BLaER1 treated with 17β-estradiol and CSF1 and Interleukin-3, amounts not matched to agents 10 nM and 100 nM (cell line): ENCODE data around the gene ZSCAN1.

Experiments
- H3K27ac ChIP-seq, 11 experiments: shearing (Covaris generic); formaldehyde crosslinking; 2 replicates each; pipeline ENCODE4 v1.8.1; 2022
- H3K27me3 ChIP-seq, 11 experiments: shearing (Covaris generic); formaldehyde crosslinking; 2 replicates each; pipeline ENCODE4 v1.8.1; 2022
- H3K36me3 ChIP-seq, 11 experiments: shearing (Covaris generic); formaldehyde crosslinking; 2 replicates each; pipeline ENCODE4 v1.8.1; 2022
- H3K4me1 ChIP-seq, 10 experiments: shearing (Covaris generic); formaldehyde crosslinking; 2 replicates each; pipeline ENCODE4 v1.8.1; 2022
- H3K4me2 ChIP-seq, 11 experiments: shearing (Covaris generic); formaldehyde crosslinking; 2 replicates each; pipeline ENCODE4 v1.8.1; 2022
- H3K4me3 ChIP-seq, 10 experiments: shearing (Covaris generic); formaldehyde crosslinking; 2 replicates each; pipeline ENCODE4 v1.8.1; 2022
- H3K9ac ChIP-seq, 11 experiments: shearing (Covaris generic); formaldehyde crosslinking; 2 replicates each; pipeline ENCODE4 v1.8.1; 2022
- H3K9me3 ChIP-seq, 11 experiments: shearing (Covaris generic); formaldehyde crosslinking; replicated peaks in 1 of 11; 2 replicates each; pipeline ENCODE4 v1.8.1; 2022
- H4K20me1 ChIP-seq, 11 experiments: shearing (Covaris generic); formaldehyde crosslinking; 2 replicates each; pipeline ENCODE4 v1.8.1; 2022
- Cebpa-rat ChIP-seq, 11 experiments: shearing (Covaris generic); IDR thresholded peaks; 2 replicates each; pipeline ENCODE4 v1.8.1; 2022

The ZSCAN1 gene

DNA sequence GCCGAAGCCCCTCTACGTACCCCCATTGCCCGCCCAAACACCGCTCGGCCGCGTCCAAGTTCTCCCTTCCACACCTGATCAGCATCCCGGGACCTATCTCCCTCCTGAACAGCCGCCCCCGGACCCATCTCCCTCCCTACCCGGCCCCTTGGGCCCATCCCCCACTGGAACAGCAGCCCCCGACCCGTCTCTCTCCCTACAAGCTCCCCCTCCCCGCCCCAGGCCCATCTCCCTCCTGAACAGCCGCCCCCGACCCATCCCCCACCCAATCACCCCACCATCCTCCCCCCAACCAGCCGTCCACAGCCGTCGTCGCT lies 610 bp downstream of the ZSCAN1 start:
- Histone ChIP-seq H3K9ac (peak overlapping the region; percentile 81 to 93 (median 88)), H4K20me1 (no peaks in the 10 kb centered on the region), H3K27ac (peak overlapping the region; percentile 77 to 94 (median 86)), H3K9me3 (peaks cover 0 to 9% (median 0%) of the 10 kb centered on the region in 11 experiments; a peak in 6 of 22 replicates), H3K4me2 (peak overlapping the region; percentile 65 to 83 (median 74); a peak in 20 of 22 replicates), H3K27me3 (no peaks in the 10 kb centered on the region), H3K36me3 (peaks cover 0 to 4% (median 0%) of the 10 kb centered on the region in 11 experiments; a peak in 2 of 22 replicates), H3K4me1 (peaks cover 4 to 31% (median 20%) of the 10 kb centered on the region in 10 experiments; a peak in 18 of 20 replicates), H3K4me3 (peak overlapping the region; percentile 61 to 82 (median 73))
- TF ChIP-seq Cebpa-rat (IDR thresholded peaks at IDR 0.05): no peak

DNA sequence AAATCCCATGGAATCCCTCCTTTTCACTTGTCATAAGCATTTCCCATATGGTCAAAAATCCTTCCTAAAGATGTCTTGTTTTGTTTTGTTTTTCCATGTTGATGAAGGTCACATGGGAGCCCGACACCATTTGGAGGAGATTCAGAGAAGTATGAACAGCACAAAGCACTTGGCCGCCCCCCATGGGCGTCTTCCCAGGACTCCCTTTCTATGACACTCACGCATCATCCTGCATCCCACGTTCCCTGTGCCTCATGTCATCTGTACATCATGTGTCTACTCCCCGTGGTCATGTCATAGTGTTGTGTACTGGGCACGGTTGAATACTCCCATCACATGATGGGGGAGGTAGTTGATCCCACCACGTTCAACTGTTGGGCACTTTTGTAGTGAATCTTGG lies 2.0 kb downstream of the ZSCAN1 start:
- Histone ChIP-seq H3K27me3 (no peaks in the 10 kb centered on the region), H3K4me1 (peaks cover 4 to 30% (median 20%) of the 10 kb centered on the region in 10 experiments; a peak in 18 of 20 replicates), H3K4me2 (peak overlapping the region in 2 of 11 experiments; percentile 65 to 74; a peak in 2 of 22 replicates), H3K9me3 (peaks cover 10 to 19% (median 12%) of the 10 kb centered on the region in 11 experiments; a peak in 21 of 22 replicates), H3K36me3 (peaks cover 0 to 4% (median 0%) of the 10 kb centered on the region in 11 experiments; a peak in 2 of 22 replicates), H3K4me3 (no peak overlapping the region), H4K20me1 (no peaks in the 10 kb centered on the region), H3K27ac (no peak overlapping the region), H3K9ac (no peak overlapping the region)
- no peak for TF ChIP-seq Cebpa-rat (IDR thresholded peaks at IDR 0.05)

DNA sequence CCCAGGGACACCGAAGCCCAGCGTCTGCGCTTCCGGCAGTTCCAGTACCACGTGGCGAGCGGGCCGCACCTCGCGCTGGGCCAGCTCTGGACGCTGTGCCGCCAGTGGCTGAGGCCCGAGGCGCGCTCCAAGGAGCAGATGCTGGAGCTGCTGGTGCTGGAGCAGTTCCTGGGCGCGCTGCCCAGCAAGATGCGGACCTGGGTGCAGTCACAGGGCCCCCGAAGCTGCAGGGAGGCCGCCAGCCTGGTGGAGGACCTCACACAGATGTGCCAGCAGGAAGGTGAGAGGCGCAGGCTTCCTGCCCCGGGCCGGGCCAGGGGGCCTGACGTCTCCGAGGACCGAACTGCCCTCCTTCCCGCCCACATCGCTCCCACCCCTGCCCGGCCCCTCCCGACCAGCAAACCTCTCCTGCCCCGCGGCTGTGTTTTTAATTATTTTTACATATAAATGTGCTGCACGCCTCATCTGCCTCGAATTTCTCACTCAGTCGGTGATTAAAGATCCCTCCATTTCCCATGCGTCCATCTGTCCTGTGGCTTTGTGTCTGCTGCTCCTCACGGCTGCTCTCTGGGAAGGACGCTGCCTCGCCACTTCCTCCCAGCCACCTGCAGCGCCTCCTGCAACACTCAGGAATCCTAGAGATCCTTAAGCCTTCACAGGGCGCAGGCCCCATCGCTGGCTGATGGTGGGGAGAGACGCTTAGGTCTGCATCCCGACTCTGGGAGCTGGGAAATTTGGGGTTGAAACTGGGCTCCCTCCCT lies 4.3 kb downstream of the ZSCAN1 start:
- Histone ChIP-seq H4K20me1 (no peaks in the 10 kb centered on the region), H3K4me1 (peaks cover 3 to 29% (median 19%) of the 10 kb centered on the region in 10 experiments; a peak in 18 of 20 replicates), H3K9me3 (peaks cover 30 to 42% (median 33%) of the 10 kb centered on the region in 11 experiments), H3K9ac (peak overlapping the region in 3 of 11 experiments; percentile 18 to 27 (median 23); a peak in 3 of 22 replicates), H3K36me3 (peaks cover 0 to 4% (median 0%) of the 10 kb centered on the region in 11 experiments; a peak in 2 of 22 replicates), H3K4me2 (peak overlapping the region in 7 of 11 experiments; percentile 8 to 48 (median 23); a peak in 8 of 22 replicates), H3K27me3 (no peaks in the 10 kb centered on the region), H3K27ac (no peak overlapping the region; a peak in 1 of 22 replicates), H3K4me3 (no peak overlapping the region)
- TF ChIP-seq Cebpa-rat (IDR thresholded peaks at IDR 0.05): no peak

DNA sequence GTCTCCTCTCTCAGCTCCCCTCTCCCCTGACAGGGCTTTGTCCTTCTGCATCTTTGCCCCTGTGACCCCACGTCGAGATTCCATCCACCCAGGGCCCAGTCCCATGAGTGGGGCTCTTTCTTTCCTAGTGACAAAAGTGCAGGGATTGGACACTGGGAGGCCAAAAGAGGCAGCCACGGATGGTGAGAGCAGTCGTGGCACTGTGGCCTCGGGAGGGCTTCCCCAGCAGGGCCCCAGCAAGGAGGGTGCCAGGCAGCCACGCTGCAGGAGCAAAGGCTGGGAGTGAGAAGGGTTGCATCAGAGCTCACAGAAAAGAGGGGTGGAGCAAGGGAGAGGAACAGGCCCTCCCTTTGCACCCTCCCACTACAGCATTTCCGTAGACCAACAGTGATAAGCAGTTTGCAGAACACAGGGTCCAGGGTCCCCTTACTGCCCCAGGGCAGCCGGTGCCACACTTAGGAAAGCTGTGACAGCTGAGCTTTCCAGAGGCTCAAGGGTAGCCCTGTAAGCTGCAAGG lies 4.9 kb downstream of the ZSCAN1 start:
- Histone ChIP-seq H3K4me1 (peaks cover 0 to 25% (median 15%) of the 10 kb centered on the region in 10 experiments; a peak in 15 of 20 replicates), H3K27me3 (no peaks in the 10 kb centered on the region), H3K27ac (no peak overlapping the region; a peak in 1 of 22 replicates), H3K4me3 (no peak overlapping the region), H3K9me3 (peaks cover 36 to 48% (median 39%) of the 10 kb centered on the region in 11 experiments), H3K9ac (peak overlapping the region in 3 of 11 experiments; percentile 18 to 27 (median 23); a peak in 3 of 22 replicates), H3K36me3 (peaks cover 0 to 4% (median 0%) of the 10 kb centered on the region in 11 experiments; a peak in 2 of 22 replicates), H3K4me2 (peak overlapping the region in 7 of 11 experiments; percentile 8 to 48 (median 23); a peak in 9 of 22 replicates), H4K20me1 (no peaks in the 10 kb centered on the region)
- TF ChIP-seq Cebpa-rat (IDR thresholded peaks at IDR 0.05): no peak

DNA sequence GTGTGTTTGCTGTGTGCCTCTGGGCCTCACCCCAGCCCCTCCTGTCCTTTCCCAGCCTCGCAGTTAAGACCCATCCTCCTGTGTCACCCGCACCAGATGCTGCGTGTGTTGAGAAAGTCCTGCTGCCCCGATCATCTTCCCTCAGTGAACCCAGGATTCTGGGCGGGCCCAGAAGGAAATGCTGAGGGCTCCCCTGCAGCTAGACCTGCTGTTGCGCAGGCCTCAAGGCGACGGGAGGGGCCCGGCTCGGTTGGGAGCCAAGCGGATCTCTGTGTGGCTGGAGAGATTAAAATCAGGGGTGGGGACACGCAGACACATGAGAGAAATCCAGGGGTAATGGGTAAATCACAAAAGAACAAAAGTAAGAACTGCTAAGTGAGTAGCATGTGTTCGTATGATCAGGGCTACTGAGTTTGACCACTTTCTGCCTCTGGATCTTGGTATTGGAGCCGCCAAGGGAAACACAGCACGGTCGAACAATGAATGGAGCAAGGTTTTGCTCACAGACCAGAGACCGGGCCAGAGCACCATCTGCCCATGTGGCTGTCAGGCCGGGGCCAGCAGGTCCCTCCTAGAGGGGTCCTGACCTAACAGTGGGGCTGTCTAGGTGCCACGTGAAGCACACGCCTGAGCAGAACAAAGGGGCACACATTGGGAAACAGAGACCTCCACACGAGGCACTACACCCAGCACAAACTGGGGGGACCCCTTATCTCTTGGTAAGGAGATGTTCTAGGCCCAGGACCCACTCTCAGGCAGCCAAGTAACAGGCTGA lies 7.1 kb downstream of the ZSCAN1 start:
- Histone ChIP-seq H3K9me3 (peaks cover 58 to 70% (median 61%) of the 10 kb centered on the region in 11 experiments), H3K27me3 (no peaks in the 10 kb centered on the region), H3K4me3 (no peak overlapping the region), H3K36me3 (peaks cover 0 to 4% (median 0%) of the 10 kb centered on the region in 11 experiments; a peak in 2 of 22 replicates), H3K4me1 (peaks cover 0 to 14% (median 9%) of the 10 kb centered on the region in 10 experiments; a peak in 14 of 20 replicates), H3K9ac (no peak overlapping the region), H3K27ac (no peak overlapping the region), H3K4me2 (no peak overlapping the region), H4K20me1 (no peaks in the 10 kb centered on the region)
- TF ChIP-seq Cebpa-rat (IDR thresholded peaks at IDR 0.05): no peak

DNA sequence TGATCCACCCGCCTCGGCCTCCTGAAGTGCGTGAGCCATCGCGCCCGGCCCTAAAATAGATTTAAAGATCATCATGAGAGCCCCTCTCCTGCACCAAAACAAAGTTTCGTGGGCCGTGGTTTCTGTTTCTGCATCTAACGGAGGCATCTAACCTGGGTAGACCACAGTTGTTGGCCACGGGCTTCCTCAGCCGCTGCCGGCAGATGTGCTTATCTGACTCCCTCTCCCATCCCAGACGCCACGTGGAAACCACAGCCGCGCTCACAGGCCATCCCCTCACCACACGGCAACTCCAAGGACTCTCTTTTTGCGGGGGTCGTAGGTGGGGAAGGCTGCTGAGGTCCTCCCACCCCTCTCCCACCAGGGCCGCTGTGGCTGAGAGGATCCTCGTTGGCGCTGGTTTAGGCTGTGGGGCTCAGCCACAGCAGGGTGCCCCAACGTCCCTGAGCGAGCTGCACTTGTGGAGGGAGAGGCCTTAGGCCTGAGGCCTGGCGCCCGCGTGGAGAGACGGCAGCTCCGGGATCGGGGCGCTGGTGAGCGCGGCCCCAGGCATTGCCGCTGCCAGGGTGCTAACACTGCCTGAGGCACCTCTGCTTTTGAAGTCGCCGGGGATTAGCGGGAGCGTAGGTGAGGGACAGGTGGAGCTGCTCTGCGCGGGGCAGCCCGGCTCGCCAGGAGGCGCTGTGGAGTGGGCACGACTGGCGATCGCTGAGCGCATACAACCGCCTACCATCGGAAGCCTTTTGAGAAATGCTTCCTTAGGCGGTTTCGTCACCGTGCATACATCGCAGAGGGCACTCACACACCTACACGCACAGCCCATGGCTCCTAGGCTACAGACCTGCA lies 8.9 kb downstream of the ZSCAN1 start:
- Histone ChIP-seq H3K9ac (no peak overlapping the region), H3K27me3 (no peaks in the 10 kb centered on the region), H3K4me2 (no peak overlapping the region), H4K20me1 (no peaks in the 10 kb centered on the region), H3K27ac (no peak overlapping the region), H3K36me3 (no peaks in the 10 kb centered on the region), H3K4me3 (peak overlapping the region in 1 of 10 experiments; percentile 31; a peak in 1 of 20 replicates), H3K9me3 (peaks cover 76 to 88% (median 79%) of the 10 kb centered on the region in 11 experiments), H3K4me1 (peaks cover 0 to 14% (median 10%) of the 10 kb centered on the region in 10 experiments; a peak in 14 of 20 replicates)
- TF ChIP-seq Cebpa-rat (IDR thresholded peaks at IDR 0.05): no peak

DNA sequence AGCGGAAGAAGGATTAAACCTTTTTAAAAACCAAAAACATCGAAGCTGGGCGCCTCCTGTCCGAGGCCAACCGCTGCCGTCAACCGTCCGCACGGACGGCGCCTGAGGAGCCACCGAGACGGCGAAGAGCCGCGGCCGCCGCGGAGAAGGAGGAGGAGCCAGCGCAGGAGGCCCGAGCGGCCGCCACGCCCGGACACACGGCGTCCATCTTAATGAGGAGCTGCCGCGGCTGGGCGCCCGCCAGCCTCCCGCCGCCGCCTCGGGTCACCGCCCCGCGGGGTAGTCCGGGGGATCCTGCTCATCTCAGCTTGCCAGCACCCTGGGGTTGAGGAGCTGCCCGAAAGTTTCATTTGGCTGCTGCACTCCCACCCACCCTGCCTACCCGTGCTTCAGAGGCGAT lies 10.6 kb downstream of the ZSCAN1 start:
- Histone ChIP-seq H3K27ac (no peak overlapping the region), H3K36me3 (no peaks in the 10 kb centered on the region), H3K27me3 (no peaks in the 10 kb centered on the region), H3K4me3 (no peak overlapping the region), H3K4me2 (no peak overlapping the region), H3K9ac (no peak overlapping the region), H4K20me1 (no peaks in the 10 kb centered on the region), H3K4me1 (peaks cover 0 to 6% (median 0%) of the 10 kb centered on the region in 10 experiments; a peak in 2 of 20 replicates), H3K9me3 (peaks cover 92 to 100% (median 96%) of the 10 kb centered on the region in 11 experiments)
- no peak for TF ChIP-seq Cebpa-rat (IDR thresholded peaks at IDR 0.05)

DNA sequence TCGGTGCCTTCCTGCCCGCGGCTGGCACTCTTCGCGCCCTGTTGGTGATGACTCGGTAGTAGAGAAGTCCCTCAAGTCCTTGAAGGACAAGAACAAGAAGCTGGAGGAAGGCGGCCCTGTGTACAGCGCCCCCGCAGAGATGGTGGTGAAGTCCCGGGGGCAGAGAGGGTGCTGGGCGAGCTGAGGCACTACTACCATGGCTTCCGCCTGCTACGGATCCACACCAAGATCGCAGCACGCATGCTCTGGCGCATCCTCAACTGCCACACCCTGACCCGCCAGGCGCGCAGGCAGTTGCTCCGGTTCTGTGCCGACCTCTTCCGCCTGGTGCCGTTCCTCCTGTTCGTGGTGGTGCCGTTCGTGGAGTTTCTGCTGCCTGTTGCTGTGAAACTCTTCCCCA lies 11.1 kb downstream of the ZSCAN1 start:
- no peaks in the 10 kb centered on the region for H4K20me1 ChIP-seq
- peaks cover 95 to 100% (median 98%) of the 10 kb centered on the region in 11 experiments for H3K9me3 ChIP-seq
- H3K27me3 ChIP-seq: no peaks in the 10 kb centered on the region
- no peak overlapping the region for H3K9ac ChIP-seq
- H3K4me1 ChIP-seq: peaks cover 0 to 6% (median 0%) of the 10 kb centered on the region in 10 experiments; a peak in 2 of 20 replicates
- no peak overlapping the region for H3K27ac ChIP-seq
- H3K36me3 ChIP-seq: no peaks in the 10 kb centered on the region
- no peak overlapping the region for H3K4me3 ChIP-seq
- no peak overlapping the region for H3K4me2 ChIP-seq
- TF ChIP-seq Cebpa-rat (IDR thresholded peaks at IDR 0.05): no peak
